RKO (cell line): ENCODE data around the gene LRRFIP1.
"Not testable (repeated sequence)": the region's sequence is repeated elsewhere in the genome, so short reads cannot be mapped to it uniquely, and the experiment has no call there.

Experiments used
- DNase-seq: peaks from one replicate; pipeline ENCODE4 v3.0.0-alpha.2; 2016; ENCODE audit warnings: low spot score

The LRRFIP1 gene

GRCh38 chr2:237686659-237687136 is 59.3 kb downstream of the LRRFIP1 start:
- DNase-seq, result peak; percentile 76

- no peak for DNase-seq
Observed at GRCh38 chr2:237688081-237688480, 60.7 kb downstream of the LRRFIP1 start.

GRCh38 chr2:237688541-237688940 is 61.2 kb downstream of the LRRFIP1 start:
- not testable (repeated sequence) for DNase-seq

- no peak for DNase-seq
Observed at GRCh38 chr2:237689336-237690131, 62.1 kb downstream of the LRRFIP1 start.

- DNase-seq, result peak; percentile 40
Observed at GRCh38 chr2:237691029-237691907, 63.9 kb downstream of the LRRFIP1 start.

- DNase-seq, result peak; percentile 90
Observed at GRCh38 chr2:237691908-237692600, 64.7 kb downstream of the LRRFIP1 start.

- peak; percentile 56 for DNase-seq
Observed at GRCh38 chr2:237692601-237693290, 65.4 kb downstream of the LRRFIP1 start.

- DNase-seq, result peak; percentile 92
Observed at GRCh38 chr2:237693291-237693994, 66.1 kb downstream of the LRRFIP1 start.

- no peak for DNase-seq
Observed at GRCh38 chr2:237694415-237695194, 67.2 kb downstream of the LRRFIP1 start.

GRCh38 chr2:237695201-237695780 is 67.9 kb downstream of the LRRFIP1 start:
- peak; percentile 94 for DNase-seq

GRCh38 chr2:237696461-237696860 is 69.1 kb downstream of the LRRFIP1 start:
- DNase-seq, result no peak

- no peak for DNase-seq
Observed at GRCh38 chr2:237697586-237698357, 70.4 kb downstream of the LRRFIP1 start.

- DNase-seq, result no peak
Observed at GRCh38 chr2:237698358-237698694, 70.9 kb downstream of the LRRFIP1 start.

- no peak for DNase-seq
Observed at GRCh38 chr2:237699870-237700511, 72.6 kb downstream of the LRRFIP1 start.

- DNase-seq, result no peak
Observed at GRCh38 chr2:237700512-237701032, 73.2 kb downstream of the LRRFIP1 start.

- no peak for DNase-seq
Observed at GRCh38 chr2:237701033-237701858, 73.9 kb downstream of the LRRFIP1 start.

- DNase-seq, result no peak
Observed at GRCh38 chr2:237701859-237702390, 74.5 kb downstream of the LRRFIP1 start.
